ENCODE results near the gene ANKFY1.

The ANKFY1 gene

GRCh38 chr17:4154201-4154600 lies 109.6 kb downstream of the ANKFY1 start:
- TF ChIP-seq, protein P1, sequence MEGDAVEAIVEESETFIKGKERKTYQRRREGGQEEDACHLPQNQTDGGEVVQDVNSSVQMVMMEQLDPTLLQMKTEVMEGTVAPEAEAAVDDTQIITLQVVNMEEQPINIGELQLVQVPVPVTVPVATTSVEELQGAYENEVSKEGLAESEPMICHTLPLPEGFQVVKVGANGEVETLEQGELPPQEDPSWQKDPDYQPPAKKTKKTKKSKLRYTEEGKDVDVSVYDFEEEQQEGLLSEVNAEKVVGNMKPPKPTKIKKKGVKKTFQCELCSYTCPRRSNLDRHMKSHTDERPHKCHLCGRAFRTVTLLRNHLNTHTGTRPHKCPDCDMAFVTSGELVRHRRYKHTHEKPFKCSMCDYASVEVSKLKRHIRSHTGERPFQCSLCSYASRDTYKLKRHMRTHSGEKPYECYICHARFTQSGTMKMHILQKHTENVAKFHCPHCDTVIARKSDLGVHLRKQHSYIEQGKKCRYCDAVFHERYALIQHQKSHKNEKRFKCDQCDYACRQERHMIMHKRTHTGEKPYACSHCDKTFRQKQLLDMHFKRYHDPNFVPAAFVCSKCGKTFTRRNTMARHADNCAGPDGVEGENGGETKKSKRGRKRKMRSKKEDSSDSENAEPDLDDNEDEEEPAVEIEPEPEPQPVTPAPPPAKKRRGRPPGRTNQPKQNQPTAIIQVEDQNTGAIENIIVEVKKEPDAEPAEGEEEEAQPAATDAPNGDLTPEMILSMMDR (IDR thresholded peaks at IDR 0.05; ENCODE audit: low read depth, low read length): no peak
- TF ChIP-seq, protein P2, sequence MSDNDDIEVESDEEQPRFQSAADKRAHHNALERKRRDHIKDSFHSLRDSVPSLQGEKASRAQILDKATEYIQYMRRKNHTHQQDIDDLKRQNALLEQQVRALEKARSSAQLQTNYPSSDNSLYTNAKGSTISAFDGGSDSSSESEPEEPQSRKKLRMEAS (IDR thresholded peaks at IDR 0.05; ENCODE audit: low read depth, low read length): no peak
- TF ChIP-seq POLR2A (IDR thresholded peaks at IDR 0.05; ENCODE audit: extremely low read depth, insufficient read length): no peak
- TF ChIP-seq MYC (IDR thresholded peaks at IDR 0.05; ENCODE audit: low read depth, low read length): no peak
- H3K4me3 ChIP-seq (ENCODE audit: low read depth, low read length): no peak overlapping the region
- DNase-seq (ENCODE audit: low read depth): no peak

DNA sequence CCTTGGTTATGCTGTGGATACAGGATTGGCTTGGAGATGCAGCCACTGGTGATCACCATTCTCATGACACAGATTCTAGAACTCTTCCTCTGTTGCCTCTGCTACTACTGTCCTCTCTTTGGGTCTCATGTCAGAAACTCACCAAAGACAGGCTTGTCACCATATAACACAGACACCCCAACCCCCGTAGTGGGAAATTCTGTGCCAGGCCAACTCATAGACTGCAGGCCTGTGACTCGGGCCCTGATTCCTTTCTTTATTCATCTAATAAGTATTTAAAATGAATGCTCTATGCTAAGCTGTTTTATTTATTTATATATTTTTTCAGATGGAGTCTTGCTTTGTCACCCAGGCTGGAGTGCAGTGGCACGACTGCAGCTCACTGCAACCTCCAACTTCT lies 111.3 kb downstream of the ANKFY1 start:
- TF ChIP-seq MYC (IDR thresholded peaks at IDR 0.05; ENCODE audit: low read depth, low read length) (no peak), POLR2A (IDR thresholded peaks at IDR 0.05; ENCODE audit: extremely low read depth, insufficient read length) (no peak)
- no peak for DNase-seq (ENCODE audit: low read depth)
- no peak overlapping the region for H3K4me3 ChIP-seq (ENCODE audit: low read depth, low read length)

- no peak overlapping the region for H3K4me3 ChIP-seq (ENCODE audit: low read depth, low read length)
- TF ChIP-seq POLR2A (IDR thresholded peaks at IDR 0.05; ENCODE audit: extremely low read depth, insufficient read length) (no peak), MYC (IDR thresholded peaks at IDR 0.05; ENCODE audit: low read depth, low read length) (no peak)
- TF ChIP-seq, protein P2 (IDR thresholded peaks at IDR 0.05; ENCODE audit: low read depth, low read length): no peak
- TF ChIP-seq, protein P1 (IDR thresholded peaks at IDR 0.05; ENCODE audit: low read depth, low read length): no peak
- DNase-seq (ENCODE audit: low read depth): peak; percentile 63
These were observed 113.7 kb downstream of the ANKFY1 start for GRCh38 chr17:4150096-4150495.

DNA sequence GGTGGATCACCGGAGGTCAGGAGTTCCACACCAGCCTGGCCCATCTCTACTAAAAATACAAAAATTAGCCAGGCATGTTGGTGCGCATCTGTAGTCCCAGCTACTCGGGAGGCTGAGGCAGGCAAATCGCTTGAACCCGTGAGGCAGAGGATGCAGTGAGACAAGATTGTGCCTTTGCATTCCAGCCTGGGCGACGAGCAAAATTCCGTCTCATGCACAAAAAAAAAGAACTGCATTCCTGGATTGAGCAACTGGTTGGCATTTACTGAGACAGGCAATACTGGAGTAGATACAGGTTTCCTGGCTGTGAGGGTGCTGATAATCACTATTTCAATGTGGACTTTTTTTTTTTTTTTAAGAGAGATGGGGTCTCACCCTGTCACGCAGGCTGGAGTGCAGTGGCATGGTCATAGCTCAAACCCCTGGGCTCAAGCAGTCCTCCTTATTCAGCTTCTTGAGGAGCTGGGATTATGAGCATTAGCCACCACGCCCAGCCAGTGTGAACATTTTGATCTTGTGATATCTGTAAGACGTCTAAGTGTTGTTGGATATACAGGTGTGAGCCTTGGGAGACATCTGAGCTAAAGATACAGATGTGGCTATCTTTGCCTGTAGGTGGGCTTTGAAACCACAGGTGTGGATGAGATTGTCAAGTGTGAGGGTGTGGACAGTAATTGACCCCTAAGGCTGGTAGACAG lies 115.0 kb downstream of the ANKFY1 start:
- no peak for TF ChIP-seq MYC (IDR thresholded peaks at IDR 0.05; ENCODE audit: low read depth, low read length)
- TF ChIP-seq, protein P2 (IDR thresholded peaks at IDR 0.05; ENCODE audit: low read depth, low read length): no peak
- no peak for TF ChIP-seq POLR2A (IDR thresholded peaks at IDR 0.05; ENCODE audit: extremely low read depth, insufficient read length)
- TF ChIP-seq, protein P1 (IDR thresholded peaks at IDR 0.05; ENCODE audit: low read depth, low read length): no peak
- no peak overlapping the region for H3K4me3 ChIP-seq (ENCODE audit: low read depth, low read length)
- DNase-seq (ENCODE audit: low read depth): no peak

GRCh38 chr17:4147751-4148310 lies 115.9 kb downstream of the ANKFY1 start:
- DNase-seq (ENCODE audit: low read depth): no peak
- no peak overlapping the region for H3K4me3 ChIP-seq (ENCODE audit: low read depth, low read length)
- TF ChIP-seq, protein P1 (IDR thresholded peaks at IDR 0.05; ENCODE audit: low read depth, low read length): no peak
- TF ChIP-seq POLR2A (IDR thresholded peaks at IDR 0.05; ENCODE audit: extremely low read depth, insufficient read length) (no peak), MYC (IDR thresholded peaks at IDR 0.05; ENCODE audit: low read depth, low read length) (no peak)
- TF ChIP-seq, protein P2 (IDR thresholded peaks at IDR 0.05; ENCODE audit: low read depth, low read length): no peak

DNA sequence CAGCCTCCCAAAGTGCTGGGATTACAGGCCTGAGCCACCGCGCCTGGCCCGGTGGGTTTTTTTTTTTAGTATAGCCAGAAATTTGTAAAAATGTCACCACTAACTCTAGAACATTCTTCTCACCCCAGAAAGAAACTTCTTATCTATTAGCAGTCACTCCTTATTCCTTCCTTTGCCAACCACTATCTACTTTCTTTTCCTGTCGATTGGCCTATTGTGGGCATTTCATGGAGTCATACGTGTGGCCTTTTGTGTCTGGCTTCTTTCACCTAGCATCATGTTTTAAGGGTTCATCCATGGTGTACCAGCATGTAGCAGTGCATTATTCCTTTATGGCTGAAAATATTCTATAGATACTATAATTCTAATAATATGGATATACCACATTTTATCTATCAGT lies 117.1 kb downstream of the ANKFY1 start:
- DNase-seq (ENCODE audit: low read depth): no peak
- H3K4me3 ChIP-seq (ENCODE audit: low read depth, low read length): no peak overlapping the region
- TF ChIP-seq POLR2A (IDR thresholded peaks at IDR 0.05; ENCODE audit: extremely low read depth, insufficient read length) (no peak), MYC (IDR thresholded peaks at IDR 0.05; ENCODE audit: low read depth, low read length) (no peak)
- TF ChIP-seq, protein P2 (IDR thresholded peaks at IDR 0.05; ENCODE audit: low read depth, low read length): no peak
- TF ChIP-seq, protein P1 (IDR thresholded peaks at IDR 0.05; ENCODE audit: low read depth, low read length): no peak

Data from NB4 (cell line).